NCI-H460 (cell line): Measurements from ENCODE around the gene CYP2F1. TPM values are rescaled to one million over a fixed set of nuclear protein-coding genes. Genes with fewer than 3 reads are reported as not detected.
A peak's percentile ranks its signal among the peaks of the same experiment; 100 is the strongest.
"Not testable (repeated sequence)": the region's sequence is repeated elsewhere in the genome, so short reads cannot be mapped to it uniquely, and the experiment has no call there.

Experiments used
- DNase-seq: peaks from one replicate; pipeline ENCODE4 v3.0.0-alpha.2; 2016; ENCODE audit warnings: low read depth; ENCODE audit errors: extremely low read depth
- total RNA-seq: library from RNA; depleted of rRNA; stranded (reverse); fragments of >200 nt; shearing (Covaris generic); gene quantifications from 2 replicates; pipeline ENCODE4 v1.2.3, GENCODE V29; 2014

The CYP2F1 gene
- total RNA-seq, 1 experiment from 2014 or later = not detected

DNA sequence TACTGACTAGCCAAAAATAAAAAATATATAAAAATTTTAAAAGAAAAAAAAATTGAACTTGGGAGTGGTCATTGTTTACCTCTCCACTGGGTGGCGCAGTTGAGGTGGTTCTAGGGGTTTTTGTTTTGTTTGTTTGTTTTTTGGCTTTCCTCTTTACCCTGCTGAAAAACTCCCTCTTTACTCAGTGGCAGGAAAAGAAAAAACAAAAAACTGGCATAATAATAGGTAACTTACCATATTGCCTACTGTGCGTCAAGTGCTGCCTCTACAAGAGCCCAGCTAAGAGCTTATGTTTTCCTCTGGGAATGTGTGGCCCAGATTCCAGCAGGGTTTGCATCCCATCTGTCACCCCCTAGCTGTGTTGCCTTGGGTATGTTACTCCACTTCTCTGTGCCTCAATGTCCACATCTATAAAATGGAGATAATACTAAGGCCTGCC, 12.6 kb downstream of the CYP2F1 start:
- not testable (repeated sequence) for DNase-seq

DNA sequence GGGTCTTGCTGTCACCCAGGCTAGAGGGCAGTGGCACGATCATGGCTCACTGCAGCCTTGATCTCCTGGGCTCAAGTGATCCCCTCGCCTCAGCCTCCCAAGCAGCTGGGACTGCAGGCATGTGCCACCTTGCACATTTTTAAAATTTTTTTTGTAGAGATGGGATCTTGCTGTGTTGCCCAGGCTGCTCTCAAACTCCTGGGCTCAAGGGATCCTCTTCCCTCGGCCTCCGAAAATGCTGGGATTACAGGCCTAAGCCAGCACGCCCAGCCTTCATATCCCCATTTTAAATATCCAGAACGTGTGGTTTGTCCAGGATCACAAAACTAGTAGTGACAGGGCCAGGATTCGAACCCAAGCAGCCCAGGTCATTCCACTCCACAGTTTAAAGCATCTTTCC, 13.1 kb downstream of the CYP2F1 start:
- DNase-seq = not testable (repeated sequence)

DNA sequence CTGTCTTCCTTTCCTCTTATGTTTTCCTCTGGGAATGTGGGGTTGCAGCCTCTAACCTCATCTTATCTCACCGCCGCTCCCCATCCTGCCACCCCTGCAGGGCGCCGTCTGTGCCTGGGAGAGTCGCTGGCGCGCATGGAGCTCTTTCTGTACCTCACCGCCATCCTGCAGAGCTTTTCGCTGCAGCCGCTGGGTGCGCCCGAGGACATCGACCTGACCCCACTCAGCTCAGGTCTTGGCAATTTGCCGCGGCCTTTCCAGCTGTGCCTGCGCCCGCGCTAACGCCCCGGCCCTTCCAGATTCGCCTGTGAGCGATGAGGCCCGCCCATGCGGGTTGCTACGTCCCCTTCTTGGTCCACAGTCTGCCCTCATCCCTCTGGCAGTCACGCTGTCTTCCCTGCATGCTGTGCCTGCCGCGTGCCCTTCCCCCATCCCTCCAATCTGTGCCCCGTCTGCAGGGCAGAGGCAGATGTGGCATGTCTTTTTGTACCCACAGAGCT, 13.6 kb downstream of the CYP2F1 start:
- peak; percentile 18 for DNase-seq

DNA sequence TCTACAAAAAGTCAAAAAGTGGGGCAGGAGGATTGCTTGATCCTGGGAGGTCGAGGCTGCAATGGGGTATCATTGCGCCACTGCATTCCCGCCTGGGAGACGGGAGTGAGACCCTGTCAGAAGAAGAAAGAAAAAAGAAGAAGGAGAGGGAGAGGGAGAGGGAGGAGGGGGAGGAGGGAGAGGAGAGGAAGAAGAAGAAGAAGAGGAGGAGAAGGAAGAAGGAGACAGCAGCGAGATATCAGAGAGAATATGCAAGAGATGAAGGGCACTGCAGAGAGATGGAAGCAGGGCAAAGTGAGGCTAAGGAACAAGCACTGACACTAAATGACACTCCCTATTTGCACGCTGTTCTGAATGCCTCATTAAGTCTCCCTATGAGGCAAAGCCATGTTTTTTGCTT, 14.5 kb downstream of the CYP2F1 start:
- no peak for DNase-seq

DNA sequence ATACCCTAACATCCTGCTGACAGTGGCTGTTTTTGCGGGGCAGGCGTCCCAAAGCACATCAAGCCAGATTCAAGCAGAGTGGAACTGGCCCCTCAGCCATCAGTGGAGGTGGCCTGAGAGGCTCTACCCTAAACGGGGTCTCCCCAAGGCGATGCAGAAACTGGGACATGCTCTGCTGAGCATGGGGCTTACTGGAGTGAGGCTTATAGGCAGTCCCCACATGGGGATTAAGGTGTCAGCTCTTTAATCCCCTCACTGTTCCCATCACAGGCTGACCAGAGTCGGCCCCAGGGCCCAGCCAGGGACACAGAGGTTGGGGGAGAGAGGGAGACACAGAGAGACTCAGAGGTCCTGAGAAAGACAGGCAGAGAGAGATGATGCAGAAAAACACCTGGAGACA, 17.0 kb downstream of the CYP2F1 start:
- no peak for DNase-seq

DNA sequence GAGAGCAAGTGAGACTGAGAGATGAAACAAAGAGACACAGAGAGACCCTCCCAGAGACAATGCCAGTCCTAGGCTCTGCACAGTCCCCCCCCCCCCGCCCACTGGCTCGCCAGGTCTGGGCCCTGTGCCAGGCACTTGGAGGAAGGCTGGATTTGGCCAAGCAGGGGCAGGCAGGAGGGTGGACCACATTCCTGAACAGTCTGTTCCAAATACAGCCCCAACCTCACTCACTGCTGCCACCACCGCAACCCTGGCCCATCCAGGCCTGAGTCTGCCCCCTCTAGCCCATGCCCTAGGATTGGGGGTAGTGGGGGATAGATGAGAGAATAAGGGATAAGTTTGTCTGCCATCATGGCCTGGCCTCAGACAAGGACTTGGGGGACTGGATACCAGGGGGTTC, 19.0 kb downstream of the CYP2F1 start:
- no peak for DNase-seq

DNA sequence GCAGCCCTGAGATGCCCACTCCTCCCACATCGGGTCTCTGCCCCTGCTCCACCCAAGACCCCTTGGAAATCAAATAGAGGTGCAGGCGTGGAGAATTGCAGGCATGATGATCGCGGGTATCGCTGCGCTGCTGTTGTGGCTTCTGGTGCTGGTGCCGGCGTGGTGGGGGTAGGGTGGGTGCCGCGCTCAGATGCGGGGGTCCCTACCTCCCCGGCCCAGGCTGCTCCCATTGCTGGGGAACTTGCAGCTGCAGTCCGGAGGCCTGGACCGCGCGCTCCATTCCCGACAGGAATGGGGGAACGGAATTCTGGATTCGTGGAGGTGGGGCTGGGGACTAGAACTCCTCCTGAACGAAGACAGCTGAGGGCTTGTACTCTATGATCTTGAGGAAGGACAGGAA, 20.4 kb downstream of the CYP2F1 start:
- DNase-seq = no peak

DNA sequence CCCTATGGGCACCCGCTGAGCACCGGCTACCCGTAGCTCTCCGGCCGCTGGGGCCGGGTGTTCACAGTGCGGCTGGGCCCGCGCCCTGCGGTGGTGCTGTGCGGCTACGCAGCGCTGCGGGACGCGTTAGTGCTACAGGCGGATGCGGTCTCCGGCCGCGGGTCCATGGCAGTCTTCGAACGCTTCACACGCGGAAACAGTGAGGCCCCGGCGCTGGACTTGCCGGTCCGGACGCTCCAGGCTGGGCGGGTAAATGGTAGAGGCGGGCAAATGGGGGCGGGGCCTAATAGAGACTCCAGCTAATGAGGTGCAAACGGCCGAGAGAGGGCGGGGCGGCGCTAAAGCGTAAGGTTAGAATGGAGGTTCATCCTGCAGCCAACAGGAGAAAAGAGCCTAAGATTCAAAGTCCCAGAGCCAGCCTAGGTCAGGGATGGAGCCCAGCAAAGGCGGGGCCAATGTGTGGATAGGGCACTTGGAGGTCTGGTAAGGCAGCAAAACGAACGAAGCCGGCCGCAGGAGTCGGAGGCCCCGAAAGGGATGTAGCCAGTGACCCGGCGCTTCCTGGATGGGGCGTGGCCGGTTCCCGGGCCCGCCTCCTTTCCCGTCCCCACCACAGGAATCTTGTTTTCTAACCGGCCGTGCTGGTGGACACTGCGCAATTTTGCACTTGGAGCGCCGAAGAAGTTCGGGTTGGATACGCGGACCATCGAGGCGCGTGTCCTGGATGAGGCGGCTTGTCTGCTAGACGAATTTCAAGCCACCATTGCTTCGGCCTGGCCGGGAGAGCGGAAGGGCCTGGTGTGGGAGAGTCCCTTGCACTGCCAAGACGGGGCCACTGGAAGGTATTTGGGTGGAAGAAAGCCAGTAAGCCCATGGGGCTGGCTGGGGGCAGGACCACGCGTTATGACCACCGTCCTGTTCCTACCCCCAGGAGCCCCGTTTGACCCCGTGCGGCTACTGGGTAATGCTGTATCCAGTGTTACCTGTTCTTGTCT, 21.5 kb downstream of the CYP2F1 start:
- DNase-seq = not testable (repeated sequence)

DNA sequence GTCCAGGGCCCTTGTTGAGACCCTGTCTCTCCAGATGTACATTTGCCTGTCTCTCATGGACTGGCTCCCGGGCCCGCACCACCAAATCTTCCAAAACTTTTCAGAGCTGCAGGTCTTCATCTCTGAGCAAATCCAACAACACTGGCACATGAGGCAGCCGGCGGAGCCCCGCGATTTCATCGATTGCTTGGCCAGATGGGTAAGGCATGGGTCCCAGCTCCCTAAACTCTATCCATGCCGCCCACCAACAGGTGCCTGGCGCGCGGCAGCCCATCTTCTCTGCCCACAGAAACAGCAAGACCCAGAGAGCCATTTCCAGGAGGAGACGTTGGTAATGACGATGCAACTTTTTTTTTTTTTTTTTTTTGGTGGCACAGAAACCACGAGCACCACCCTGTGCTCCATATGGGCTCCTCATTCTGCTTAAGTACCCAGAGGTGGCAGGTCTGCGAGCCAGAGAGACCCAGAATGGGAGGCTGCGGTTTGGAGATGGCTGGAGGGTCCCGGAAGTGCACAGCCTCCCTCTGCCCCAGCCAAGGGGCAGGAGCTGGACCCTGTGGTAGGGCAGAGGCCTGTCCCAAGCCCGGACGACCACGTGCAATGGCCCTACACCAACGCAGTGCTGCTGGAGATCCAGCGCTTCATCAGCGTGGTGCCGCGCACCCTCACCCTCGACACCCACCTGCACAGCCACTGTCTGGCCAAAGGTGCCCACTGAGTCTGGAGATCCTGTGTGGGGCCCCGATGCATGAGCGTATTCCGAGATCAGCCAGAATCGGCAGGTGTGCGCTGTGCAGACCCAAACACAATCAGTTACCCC, 22.6 kb downstream of the CYP2F1 start:
- no peak for DNase-seq

DNA sequence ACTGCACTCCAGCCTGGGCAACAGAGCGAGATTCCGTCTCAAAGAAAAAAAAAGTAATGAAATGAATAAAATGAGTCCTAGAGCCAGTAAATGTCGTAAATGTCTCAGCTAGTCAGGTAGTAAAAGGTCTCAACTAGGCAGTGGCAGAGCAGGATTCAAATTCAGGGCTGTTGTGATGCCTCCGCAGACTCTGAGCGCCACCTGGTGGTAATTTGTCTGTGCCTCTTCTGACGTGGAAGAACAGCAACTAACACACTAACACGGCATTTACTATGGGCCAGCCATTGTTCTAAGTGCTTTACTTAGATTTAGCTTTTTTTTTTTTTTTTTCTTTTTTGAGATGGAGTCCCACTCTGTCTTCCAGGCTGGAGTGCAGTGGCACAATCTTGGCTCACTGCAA, 30.2 kb downstream of the CYP2F1 start:
- DNase-seq = peak; percentile 61

DNA sequence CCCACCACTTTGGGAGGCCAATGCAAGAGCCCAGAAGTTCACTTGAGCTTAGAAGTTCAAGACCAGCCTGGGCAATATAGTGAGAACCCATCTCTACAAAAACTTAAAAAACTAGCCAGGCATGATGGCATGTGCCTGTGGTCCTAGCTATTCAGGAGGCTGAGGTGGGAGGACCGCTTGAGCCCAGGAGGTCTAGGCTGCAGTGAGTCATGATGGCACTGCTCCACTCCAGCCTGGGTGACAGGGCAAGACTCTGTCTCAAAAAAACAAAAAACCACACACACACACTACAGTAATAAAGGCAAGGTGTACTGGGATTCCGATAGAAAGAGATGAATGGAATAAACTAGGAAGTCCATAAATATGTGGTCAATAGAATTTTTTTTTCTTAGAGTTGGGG, 35.6 kb downstream of the CYP2F1 start:
- no peak for DNase-seq

DNA sequence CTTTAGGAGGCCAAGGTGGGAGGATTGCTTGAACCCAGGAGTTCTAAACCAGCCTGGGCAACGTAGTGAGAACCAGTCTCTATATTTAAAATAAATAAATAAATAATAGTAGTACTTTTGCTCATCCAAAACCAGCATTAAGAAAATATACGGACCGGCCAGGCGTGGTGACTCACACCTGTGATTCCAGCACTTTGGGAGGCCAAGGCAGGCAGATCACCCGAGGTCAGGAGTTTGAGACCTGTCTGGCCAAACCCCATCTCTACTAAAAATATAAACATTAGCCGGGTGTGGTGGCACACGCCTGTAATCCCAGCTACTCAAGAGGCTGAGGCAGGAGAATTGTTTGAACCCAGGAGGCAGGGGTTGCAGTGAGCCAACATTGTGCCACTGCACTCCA, 36.8 kb downstream of the CYP2F1 start:
- not testable (repeated sequence) for DNase-seq

DNA sequence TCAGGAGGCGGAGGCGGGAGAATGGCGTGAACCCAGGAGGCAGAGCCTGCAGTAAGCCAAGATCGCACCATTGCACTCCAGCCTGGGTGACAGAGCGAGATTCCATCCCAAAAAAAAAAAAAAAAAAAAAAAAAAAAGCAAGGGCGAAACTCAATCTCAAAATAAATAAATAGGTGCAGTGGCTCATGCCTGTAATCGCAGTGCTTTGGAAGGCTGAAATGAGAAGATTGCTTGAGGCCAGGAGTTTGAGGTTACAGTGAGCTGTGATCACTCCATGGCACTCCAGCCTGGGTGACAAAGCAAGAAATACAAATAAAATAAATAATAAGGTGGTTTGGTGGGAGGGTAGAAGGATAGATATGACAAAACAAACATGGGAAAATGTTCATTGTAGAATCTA, 39.8 kb downstream of the CYP2F1 start:
- no peak for DNase-seq

DNA sequence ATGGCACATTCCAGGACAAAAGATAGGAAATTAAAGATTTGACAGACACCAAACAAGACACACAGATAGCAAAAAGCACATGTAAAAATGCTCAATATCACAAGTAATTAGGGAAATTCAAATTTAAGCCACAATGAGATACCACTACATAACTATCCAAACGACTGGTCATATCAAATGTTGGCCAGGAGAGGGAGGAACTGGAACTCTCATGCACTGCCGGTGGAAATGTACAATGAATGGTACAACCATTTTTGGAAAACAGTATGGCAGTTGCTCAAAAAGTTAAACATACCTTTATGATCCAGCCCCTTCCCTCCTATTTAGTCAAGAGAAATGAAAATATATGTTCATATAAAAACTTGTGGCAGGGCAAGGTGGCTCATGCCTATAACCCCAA, 42.0 kb downstream of the CYP2F1 start:
- no peak for DNase-seq

DNA sequence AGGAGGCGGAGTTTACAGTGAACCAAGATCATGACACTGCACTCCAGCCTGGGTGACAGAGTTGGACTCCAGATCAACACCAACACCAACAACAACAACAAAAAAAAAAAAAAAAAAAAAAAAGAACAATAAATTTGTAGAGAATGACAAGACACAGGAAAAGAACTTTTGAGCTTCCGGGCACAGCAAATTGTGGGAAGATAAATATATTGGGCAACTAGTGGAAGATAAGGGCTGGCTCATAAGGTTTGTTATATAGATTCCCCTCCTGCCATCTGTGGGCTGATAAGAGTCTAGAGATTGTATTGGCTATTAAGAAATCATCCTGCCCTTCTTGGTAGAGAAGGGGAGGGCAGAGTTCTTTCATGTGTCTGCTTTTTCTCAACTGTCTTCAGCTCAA, 45.6 kb downstream of the CYP2F1 start:
- DNase-seq = no peak

DNA sequence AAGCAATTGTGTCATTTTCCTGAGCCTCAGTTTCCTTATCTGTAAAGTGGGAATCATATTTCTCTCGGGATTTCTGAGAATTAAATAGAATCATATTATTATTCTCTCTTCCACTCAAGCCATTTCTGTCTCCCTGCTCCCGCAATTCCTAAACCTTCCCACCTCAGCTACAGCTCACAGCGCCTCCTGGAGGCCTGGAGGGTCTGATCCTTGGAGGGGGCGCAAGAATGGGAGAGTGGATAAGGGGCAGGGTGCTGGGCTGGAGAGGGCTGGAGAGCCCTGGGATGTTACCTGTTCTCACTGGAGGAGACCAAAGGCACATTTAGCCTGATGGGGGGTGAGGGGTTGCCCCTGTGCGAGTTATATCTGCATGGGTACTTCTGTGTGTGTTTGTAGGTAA, 47.7 kb downstream of the CYP2F1 start:
- DNase-seq = no peak

DNA sequence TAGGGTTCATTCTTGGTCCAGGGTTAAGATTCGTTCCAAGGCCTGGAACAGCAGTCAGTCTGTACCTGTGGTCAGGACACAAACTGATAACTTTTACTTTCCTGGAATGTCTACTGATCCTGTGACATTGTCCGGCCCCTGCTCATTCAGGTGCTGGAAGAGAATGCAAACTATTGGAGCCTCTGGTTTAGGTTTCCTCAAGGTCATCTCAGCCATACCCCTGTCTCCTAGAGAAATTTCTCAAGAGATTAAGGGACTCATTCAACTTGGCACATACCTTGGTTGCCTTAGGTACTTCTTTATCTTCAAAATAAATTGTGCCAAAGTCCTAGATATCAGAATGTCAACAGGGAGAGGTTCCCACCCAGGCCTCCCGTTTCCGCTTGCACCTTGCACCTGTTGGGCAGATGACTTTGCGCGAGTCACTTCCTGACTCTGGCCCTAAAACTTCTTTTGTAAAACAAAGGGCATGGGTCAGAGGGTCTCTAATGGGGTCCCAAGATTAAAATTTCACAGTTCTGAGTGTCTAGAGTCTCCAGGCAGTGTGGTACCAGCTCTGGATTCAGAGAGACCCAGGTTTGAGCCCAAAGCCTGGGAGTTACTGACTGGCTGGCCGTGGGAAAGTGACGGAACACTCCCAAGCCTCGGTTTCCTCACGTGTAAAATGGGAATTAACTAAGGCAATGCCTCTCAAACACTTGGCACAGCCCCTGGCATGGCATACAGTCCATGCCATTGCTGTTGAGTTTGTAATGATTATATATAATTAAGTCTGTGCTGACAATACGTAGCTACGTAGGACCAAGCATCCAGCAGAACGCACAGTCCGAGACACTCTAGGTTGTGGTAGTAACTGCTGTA, 52.9 kb downstream of the CYP2F1 start:
- DNase-seq = no peak

DNA sequence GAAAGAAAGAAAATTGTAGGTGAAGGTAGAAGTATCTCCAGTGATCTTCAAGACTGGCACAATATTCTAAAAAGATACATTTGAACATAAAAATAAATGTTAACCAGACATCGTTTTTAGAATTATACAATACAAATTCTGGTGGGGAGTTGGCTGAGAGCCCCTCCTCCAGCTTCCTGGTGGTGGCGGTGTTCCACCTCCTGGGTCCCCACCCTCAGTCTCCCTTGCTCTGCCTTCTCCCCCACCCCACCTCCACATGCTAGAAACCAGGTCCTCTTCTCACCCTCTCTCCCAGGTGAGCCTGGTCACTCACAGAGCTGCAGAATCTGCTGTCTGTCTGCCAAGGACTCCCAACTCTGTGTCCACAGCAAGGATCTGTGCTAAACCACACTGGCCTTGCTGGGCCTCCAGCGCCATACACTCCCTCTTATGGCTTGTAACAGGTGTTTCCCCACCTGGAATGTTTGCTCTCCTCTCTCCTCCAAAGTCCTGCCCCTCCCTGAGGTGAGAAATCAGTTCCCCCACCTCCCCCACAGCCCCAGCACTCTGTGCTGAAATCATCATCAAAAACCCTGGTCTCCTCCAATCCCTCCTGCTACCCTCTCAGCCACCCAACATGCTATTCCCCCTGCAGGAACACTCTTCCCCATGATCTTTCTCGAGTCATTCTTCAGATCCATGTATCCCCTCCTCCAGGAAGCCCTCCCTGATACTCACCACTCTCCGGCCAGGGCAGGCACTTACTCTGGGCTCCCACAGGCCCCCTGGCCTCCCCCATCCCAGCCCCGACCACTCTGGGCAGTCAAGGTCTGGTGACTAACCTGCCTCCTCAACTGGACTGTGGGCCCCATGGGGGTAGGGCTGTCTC, 58.3 kb downstream of the CYP2F1 start:
- DNase-seq = no peak

DNA sequence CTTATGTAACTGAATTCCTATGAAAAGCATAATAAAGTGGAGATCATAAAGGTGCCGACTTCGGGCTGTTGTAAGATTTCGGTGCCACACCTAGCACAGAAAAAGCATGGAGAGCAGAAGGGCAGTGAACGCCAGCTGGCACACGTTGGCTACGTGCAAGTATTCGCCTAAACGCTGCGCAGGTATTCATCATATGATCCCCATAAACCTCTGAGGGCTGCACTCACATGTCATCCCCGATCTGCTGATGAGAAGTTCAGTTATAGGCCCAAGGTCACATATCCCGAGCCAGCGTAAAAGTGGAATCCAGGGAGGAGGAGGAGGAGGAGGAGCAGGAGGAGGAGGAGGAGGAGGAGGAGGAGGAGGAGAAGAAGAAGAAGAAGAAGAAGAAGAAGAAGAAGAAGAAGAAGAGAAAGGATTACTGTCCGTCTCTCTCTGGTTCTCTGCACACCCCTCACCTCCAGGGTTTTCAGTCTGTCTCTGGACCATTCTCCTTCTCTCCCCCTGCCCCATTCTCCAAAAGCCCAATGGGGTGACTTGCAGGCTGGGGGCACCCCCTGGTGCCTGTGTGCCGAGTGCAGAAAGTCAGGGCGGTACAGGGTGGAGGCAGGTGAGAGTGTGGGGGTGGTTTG, 60.2 kb downstream of the CYP2F1 start:
- DNase-seq = no peak
